ENCODE measurements around the gene TP53TG5.

DNA sequence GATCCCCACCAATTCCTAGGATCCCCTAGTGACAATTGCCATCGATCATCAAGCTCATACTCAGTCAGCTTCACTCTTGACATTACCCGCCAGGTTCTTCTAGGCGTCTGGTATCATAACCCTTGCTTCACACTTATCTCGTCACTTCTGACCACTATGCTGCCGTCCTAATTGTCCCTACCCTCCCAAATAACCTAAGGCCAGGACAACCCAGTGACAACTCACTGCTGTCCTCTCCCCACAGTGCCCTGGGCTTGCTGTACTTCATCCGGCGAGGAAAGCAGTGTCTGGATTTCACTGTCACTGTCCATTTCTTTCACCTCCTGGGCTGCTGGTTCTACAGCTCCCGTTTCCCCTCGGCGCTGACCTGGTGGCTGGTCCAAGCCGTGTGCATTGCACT is 11.5 kb downstream of the TP53TG5 start:
- TF ChIP-seq POLR2A (IDR thresholded peaks at IDR 0.05; ENCODE audit: low read depth, low read length) (no peak), ASH2L (IDR thresholded peaks at IDR 0.05; ENCODE audit: borderline replicate concordance, low read depth) (no peak)

Measured in GM12878 (cell line).